Choroid plexus epithelial cell (primary cell): ENCODE data around the gene PNMT.

Experiments used
- DNase-seq: peaks from one replicate; pipeline ENCODE4 v3.0.0-alpha.2; 2010; ENCODE audit warnings: low read depth
- H3K4me3 ChIP-seq: 2 replicates; pipeline ENCODE4 v1.5.1; 2011; ENCODE audit warnings: low read depth, mild to moderate bottlenecking, control low read depth, low read length, moderate library complexity
- CTCF ChIP-seq: conservative IDR thresholded peaks from 2 replicates; pipeline ENCODE4 v1.5.1; 2011; ENCODE audit warnings: low read depth, mild to moderate bottlenecking, control low read depth, inconsistent platforms, low read length, moderate library complexity

Gene PNMT

DNA sequence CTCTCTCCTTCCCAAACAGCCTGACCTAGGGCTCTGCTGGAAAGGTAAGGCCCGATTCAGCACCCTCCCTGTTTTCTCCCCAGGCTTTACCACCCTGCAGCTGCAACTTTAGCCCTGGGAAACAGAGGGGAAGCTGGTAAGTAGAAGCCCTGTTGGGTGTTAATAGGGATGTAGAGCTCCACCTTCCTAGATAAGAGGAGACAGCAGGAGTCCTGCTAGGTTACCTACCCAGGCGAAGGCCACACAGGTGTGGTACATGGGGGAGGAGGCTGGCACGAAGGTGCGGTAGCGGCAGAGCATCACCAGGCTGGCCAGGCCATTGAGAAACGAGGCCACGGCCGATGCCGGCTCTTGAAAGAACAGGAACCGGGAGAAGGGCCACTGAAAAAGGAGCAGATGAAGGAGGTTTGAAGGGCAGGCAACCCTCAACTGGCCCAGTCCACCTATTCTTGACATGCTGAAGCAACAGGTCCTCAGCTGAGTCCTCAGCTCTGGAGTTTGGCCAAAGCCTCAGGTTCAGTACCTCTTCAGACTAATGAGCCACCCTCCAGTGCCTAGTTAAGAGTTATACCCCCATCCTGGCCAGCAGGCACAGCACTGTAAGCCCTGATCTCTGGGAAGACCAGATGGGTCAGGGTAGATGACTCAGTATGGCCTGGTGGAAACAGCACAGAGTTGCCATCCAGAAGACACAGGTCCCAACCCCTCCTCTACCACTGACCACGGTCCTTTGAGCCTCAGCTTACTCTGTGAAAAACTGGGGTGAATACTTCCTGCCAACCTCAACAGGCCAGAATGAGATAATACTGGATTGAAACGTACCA is 16.3 kb downstream of the PNMT start:
- DNase-seq, result no peak
- no peak for TF ChIP-seq CTCF
- H3K4me3 ChIP-seq, result no peak overlapping the region

DNA sequence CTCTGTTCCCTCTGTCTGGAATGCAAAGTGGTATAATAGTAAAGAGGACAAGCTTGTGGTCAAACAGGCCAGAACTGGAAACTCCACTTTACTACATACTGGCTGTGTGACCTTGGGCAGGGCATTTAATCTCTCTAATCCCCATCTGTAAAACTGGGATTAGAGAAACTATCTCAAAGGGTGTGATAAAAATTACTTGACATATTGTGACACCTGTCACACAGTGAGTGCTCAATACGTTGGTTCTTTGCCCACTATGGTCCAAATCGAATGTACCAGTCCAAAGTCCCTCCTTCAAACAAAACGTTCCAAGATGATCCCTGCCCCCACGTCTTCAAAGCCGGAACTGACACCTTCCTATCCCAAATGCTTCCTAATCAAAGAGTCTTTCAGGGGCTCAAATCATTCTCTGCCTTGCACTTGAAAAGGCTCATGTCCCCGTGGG is 18.9 kb downstream of the PNMT start:
- peak overlapping the region; percentile 79 for H3K4me3 ChIP-seq
- no peak for DNase-seq

GRCh38 chr17:39687546-39688474 is 19.6 kb downstream of the PNMT start, which contains the start of gene PGAP3:
PGAP3 (minus strand) TSS chr17:39688057; CDS start chr17:39688014, 43 bp downstream.
- DNase-seq, result peak; percentile 90
- TF ChIP-seq CTCF, result no peak
- peak within 1 kb of the TSS; percentile 79 for H3K4me3 ChIP-seq

More for the DNA sequence above, 18.9 kb downstream of the PNMT start:
- no peak for TF ChIP-seq CTCF

DNA sequence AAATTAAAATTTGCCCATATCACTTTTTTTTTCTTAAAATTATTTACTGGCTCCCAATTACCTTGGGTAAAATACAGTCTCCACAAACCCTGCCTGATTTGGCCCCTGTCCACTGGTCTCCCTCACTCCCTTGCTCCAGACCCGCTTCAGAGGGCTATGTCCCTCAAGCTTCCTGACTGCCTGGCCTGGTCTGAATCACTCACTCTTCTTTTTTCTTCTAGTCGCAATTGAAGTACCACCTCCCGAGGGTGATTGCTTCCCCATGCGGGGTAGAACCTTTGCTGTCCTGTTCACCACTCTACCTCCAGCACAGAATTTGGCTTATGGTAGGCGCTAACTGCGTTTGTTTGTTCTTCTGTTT is 20.2 kb downstream of the PNMT start:
- H3K4me3 ChIP-seq, result peak overlapping the region; percentile 79
- DNase-seq, result peak; percentile 21
- no peak for TF ChIP-seq CTCF

GRCh38 chr17:39688945-39689344 is 20.7 kb downstream of the PNMT start:
- H3K4me3 ChIP-seq, result no peak overlapping the region
- TF ChIP-seq CTCF, result no peak
- DNase-seq, result no peak

DNA sequence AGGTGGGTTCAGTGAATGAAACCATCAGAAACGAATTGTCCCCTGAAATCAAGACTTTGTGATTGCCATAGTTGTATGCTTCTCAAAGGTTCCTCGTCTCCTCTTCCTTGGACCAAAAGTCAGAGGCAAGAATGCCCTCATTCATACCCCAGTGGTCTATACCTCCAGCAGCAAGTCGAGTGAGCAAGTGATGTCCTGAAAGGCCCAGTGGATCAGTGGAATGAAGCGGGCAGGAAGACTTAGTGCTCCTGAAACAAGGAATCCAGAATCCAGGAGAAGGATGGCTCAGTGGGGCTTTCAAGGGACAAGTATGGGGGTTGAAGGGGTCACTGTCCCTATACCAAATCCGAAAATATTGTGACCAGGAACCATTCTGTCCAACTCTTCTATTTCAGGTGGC is 26.3 kb downstream of the PNMT start:
- H3K4me3 ChIP-seq, result no peak overlapping the region
- no peak for DNase-seq
- TF ChIP-seq CTCF, result no peak
